ENCODE measurements around the gene PXYLP1. TPM values are rescaled to one million over a fixed set of nuclear protein-coding genes. Genes with fewer than 3 reads are reported as not detected.

The PXYLP1 gene
- total and polyA plus RNA-seq, 2 donors (not counting 1 experiment from before 2014, with no cell fraction given), result 1.4 to 4.5 TPM

DNA sequence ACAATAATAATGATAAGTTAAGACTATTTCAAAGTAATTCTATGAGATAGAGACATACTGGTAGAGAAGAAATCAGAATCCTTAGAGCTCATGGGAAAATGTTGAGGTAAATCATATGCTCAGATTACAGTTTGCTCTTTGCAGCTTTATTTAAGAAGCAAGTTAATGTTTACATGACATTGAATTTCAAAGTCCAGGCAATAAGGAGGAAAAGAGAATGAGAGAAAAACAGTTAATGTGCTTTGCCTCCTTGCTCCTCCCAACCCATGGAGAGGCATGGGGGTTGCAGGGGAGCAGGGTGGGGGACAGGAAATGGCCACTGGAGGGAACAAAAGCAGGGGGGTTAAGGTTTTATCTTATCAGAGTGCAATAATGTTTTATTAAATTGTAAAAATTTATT lies 94.5 kb downstream of the PXYLP1 start:
- Mint-ChIP-seq H3K4me3 (no peak overlapping the region), H3K27ac (no peak overlapping the region), H3K27me3 (no peaks in the 10 kb centered on the region), H3K4me1 (peaks cover 3% of the 10 kb centered on the region), H3K9me3 (ENCODE audit: insufficient read depth) (no peaks in the 10 kb centered on the region)
- Histone ChIP-seq H3K27me3 (replicated peaks in 1 of 4; ENCODE audit: control extremely low read depth in 1 of 4, control insufficient read depth in 3 of 4, insufficient read depth in 4 of 4, low read length in 3 of 4) (no peaks in the 10 kb centered on the region), H2AFZ (ENCODE audit: insufficient read depth, low read depth, low read length, poor library complexity, severe bottlenecking) (no peak overlapping the region), H3K9ac (ENCODE audit: low read length) (no peak overlapping the region), H3K9me3 (ENCODE audit: control extremely low read depth in 1 of 3, control insufficient read depth in 2 of 3, insufficient read depth in 1 of 3, low read length in 2 of 3) (no peaks in the 10 kb centered on the region), H3K4me3 (ENCODE audit: control extremely low read depth in 1 of 5, extremely low read depth in 1 of 5, insufficient read depth in 1 of 5, low read depth in 2 of 5, low read length in 4 of 5) (no peak overlapping the region), H4K20me1 (ENCODE audit: control insufficient read depth, insufficient read depth, low read length, poor library complexity, severe bottlenecking) (no peaks in the 10 kb centered on the region), H3K4me1 (ENCODE audit: control insufficient read depth in 2 of 2, insufficient read depth in 2 of 2, low read length in 2 of 2) (peaks cover 2% of the 10 kb centered on the region in 2 donors), H3K79me2 (ENCODE audit: control insufficient read depth, insufficient read depth, low read length) (no peaks in the 10 kb centered on the region), H3K36me3 (replicated peaks in 1 of 2; ENCODE audit: control extremely low read depth in 1 of 2, control insufficient read depth in 1 of 2, extremely low read depth in 1 of 2, insufficient read depth in 2 of 2, low read length in 1 of 2) (no peaks in the 10 kb centered on the region), H3K4me2 (replicated peaks; ENCODE audit: low read depth, low read length, poor library complexity, severe bottlenecking) (no peak overlapping the region), H3K27ac (ENCODE audit: low read length in 2 of 2) (no peak overlapping the region)
- no peak for DNase-seq
- ChIA-PET CTCF (no interaction called here), POLR2A (no interaction called here)
- intact Hi-C loops (cut with micrococcal nuclease), result no loop called here
- no peak for ATAC-seq (ENCODE audit: low read depth)
- TF ChIP-seq, protein P1, sequence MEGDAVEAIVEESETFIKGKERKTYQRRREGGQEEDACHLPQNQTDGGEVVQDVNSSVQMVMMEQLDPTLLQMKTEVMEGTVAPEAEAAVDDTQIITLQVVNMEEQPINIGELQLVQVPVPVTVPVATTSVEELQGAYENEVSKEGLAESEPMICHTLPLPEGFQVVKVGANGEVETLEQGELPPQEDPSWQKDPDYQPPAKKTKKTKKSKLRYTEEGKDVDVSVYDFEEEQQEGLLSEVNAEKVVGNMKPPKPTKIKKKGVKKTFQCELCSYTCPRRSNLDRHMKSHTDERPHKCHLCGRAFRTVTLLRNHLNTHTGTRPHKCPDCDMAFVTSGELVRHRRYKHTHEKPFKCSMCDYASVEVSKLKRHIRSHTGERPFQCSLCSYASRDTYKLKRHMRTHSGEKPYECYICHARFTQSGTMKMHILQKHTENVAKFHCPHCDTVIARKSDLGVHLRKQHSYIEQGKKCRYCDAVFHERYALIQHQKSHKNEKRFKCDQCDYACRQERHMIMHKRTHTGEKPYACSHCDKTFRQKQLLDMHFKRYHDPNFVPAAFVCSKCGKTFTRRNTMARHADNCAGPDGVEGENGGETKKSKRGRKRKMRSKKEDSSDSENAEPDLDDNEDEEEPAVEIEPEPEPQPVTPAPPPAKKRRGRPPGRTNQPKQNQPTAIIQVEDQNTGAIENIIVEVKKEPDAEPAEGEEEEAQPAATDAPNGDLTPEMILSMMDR (IDR thresholded peaks at IDR 0.05), result no peak
- no peak for TF ChIP-seq EZH2 (IDR thresholded peaks at IDR 0.05; ENCODE audit: borderline replicate concordance, insufficient read depth, low read depth, low read length, poor library complexity, severe bottlenecking)

DNA sequence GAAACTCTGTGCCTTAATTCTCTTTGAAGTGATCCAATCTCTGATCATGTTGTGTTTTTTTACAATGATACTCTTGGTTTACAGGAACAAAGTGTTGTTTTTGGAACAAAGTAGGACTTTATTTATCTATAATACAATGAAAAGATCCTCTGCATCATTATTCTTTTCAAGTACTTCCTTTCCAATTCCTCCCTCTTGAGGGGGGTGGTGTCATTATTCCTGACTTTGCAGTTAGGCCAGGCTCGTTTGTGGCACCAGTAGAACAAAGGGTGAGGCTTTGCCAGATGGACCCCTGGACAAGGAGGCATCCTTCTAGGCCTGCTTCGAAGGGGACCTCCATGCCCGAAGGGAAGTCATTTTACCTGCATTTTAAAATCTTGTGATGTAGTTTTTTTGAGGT lies 95.0 kb downstream of the PXYLP1 start:
- H3K4me3 Mint-ChIP-seq, result no peak overlapping the region
- Histone ChIP-seq H3K27ac (ENCODE audit: low read length in 2 of 2) (no peak overlapping the region), H3K79me2 (ENCODE audit: control insufficient read depth, insufficient read depth, low read length) (no peaks in the 10 kb centered on the region), H3K9ac (ENCODE audit: low read length) (no peak overlapping the region), H3K4me1 (ENCODE audit: control insufficient read depth in 2 of 2, insufficient read depth in 2 of 2, low read length in 2 of 2) (no peaks in the 10 kb centered on the region), H4K20me1 (ENCODE audit: control insufficient read depth, insufficient read depth, low read length, poor library complexity, severe bottlenecking) (no peaks in the 10 kb centered on the region), H3K4me3 (ENCODE audit: control extremely low read depth in 1 of 5, extremely low read depth in 1 of 5, insufficient read depth in 1 of 5, low read depth in 2 of 5, low read length in 4 of 5) (no peak overlapping the region), H3K4me2 (replicated peaks; ENCODE audit: low read depth, low read length, poor library complexity, severe bottlenecking) (no peak overlapping the region), H3K36me3 (replicated peaks in 1 of 2; ENCODE audit: control extremely low read depth in 1 of 2, control insufficient read depth in 1 of 2, extremely low read depth in 1 of 2, insufficient read depth in 2 of 2, low read length in 1 of 2) (no peaks in the 10 kb centered on the region), H3K9me3 (ENCODE audit: control extremely low read depth in 1 of 3, control insufficient read depth in 2 of 3, insufficient read depth in 1 of 3, low read length in 2 of 3) (no peaks in the 10 kb centered on the region), H3K27me3 (replicated peaks in 1 of 4; ENCODE audit: control extremely low read depth in 1 of 4, control insufficient read depth in 3 of 4, insufficient read depth in 4 of 4, low read length in 3 of 4) (no peaks in the 10 kb centered on the region), H2AFZ (ENCODE audit: insufficient read depth, low read depth, low read length, poor library complexity, severe bottlenecking) (no peak overlapping the region)
- no peak overlapping the region for H3K27ac Mint-ChIP-seq
- POLR2A ChIA-PET, result no interaction called here
- no CpG with 5 or more reads among the region's 3 CpGs for WGBS (ENCODE audit: insufficient coverage)
- no peaks in the 10 kb centered on the region for H3K9me3 Mint-ChIP-seq (ENCODE audit: insufficient read depth)
- CTCF ChIA-PET, result no interaction called here
- no peak for TF ChIP-seq EZH2 (IDR thresholded peaks at IDR 0.05; ENCODE audit: borderline replicate concordance, insufficient read depth, low read depth, low read length, poor library complexity, severe bottlenecking)
- TF ChIP-seq, protein P1 (IDR thresholded peaks at IDR 0.05), result no peak
- ATAC-seq (ENCODE audit: low read depth) (no peak), DNase-seq (no peak)
- H3K27me3 Mint-ChIP-seq, result no peaks in the 10 kb centered on the region
- peaks cover 3% of the 10 kb centered on the region for H3K4me1 Mint-ChIP-seq
- intact Hi-C loops (cut with micrococcal nuclease), result no loop called here

Data from B cell (primary cell).